Central memory CD8-positive, alpha-beta T cell (primary cell): ENCODE data around the gene ZBTB44.
"Not testable (repeated sequence)": the region's sequence is repeated elsewhere in the genome, so short reads cannot be mapped to it uniquely, and the experiment has no call there.

Source experiments
- ATAC-seq: fragments of 150-1000 bp; cut with Tn5 transposase; replicated peaks from 2 replicates; pipeline ENCODE4 v1.10.0; 2022; ENCODE audit warnings: mild to moderate bottlenecking, moderate FRiP score, moderate number of reproducible peaks; ENCODE audit not compliant: poor library complexity, severe bottlenecking; ENCODE audit errors: extremely low read depth
- DNase-seq, 2 donors: peaks; one replicate each; pipeline ENCODE4 v3.0.0; 2021; ENCODE audit warnings: low spot score in 2 of 2
- H3K27ac Mint-ChIP-seq: one replicate; pipeline ENCODE4 v1.8.0; 2022; ENCODE audit warnings: low read depth, mild to moderate bottlenecking, moderate library complexity, mixed read lengths
- H3K27me3 Mint-ChIP-seq: one replicate; pipeline ENCODE4 v1.8.0; 2022; ENCODE audit warnings: mixed read lengths
- H3K36me3 Mint-ChIP-seq: one replicate; pipeline ENCODE4 v1.8.0; 2022; ENCODE audit warnings: mild to moderate bottlenecking, moderate library complexity, mixed read lengths; ENCODE audit not compliant: insufficient read depth
- H3K4me1 Mint-ChIP-seq: one replicate; pipeline ENCODE4 v1.8.0; 2022; ENCODE audit warnings: mixed read lengths
- H3K4me3 Mint-ChIP-seq: one replicate; pipeline ENCODE4 v1.8.0; 2022; ENCODE audit warnings: mild to moderate bottlenecking, moderate library complexity, mixed read lengths
- H3K9me3 Mint-ChIP-seq: one replicate; pipeline ENCODE4 v1.8.0; 2022; ENCODE audit warnings: mixed read lengths

Gene ZBTB44

GRCh38 chr11:130301002-130301401 lies 13.7 kb downstream of the ZBTB44 start:
- Mint-ChIP-seq H3K27me3 (no peaks in the 10 kb centered on the region), H3K36me3 (peaks cover 10% of the 10 kb centered on the region), H3K4me1 (peaks cover 47% of the 10 kb centered on the region), H3K27ac (peak overlapping the region; percentile 2), H3K4me3 (no peak overlapping the region), H3K9me3 (peaks cover 5% of the 10 kb centered on the region)
- no peak for DNase-seq
- no peak for ATAC-seq

DNA sequence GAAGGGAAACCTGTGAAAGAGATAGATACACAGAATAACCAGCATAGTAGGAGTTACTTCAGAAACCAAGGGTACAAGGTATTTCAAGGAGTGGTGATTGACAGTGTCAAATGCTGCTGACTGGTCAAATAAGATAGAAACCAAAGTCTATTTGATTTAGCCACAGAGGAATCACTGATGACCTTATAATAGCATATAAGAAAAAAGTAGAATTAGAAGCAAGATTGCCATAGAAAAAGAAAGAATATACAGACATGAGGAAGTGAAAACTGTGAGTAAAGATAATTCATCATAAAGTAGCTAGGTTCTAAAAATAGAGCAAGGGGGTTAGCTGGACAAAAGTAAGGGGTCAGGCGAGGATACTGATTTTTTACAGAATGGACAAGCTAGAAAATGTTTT lies 14.2 kb downstream of the ZBTB44 start:
- Mint-ChIP-seq H3K9me3 (peaks cover 5% of the 10 kb centered on the region), H3K4me1 (peaks cover 45% of the 10 kb centered on the region), H3K36me3 (peaks cover 10% of the 10 kb centered on the region), H3K27me3 (no peaks in the 10 kb centered on the region), H3K4me3 (no peak overlapping the region), H3K27ac (peak overlapping the region; percentile 2)
- ATAC-seq = no peak
- no peak for DNase-seq

- ATAC-seq = no peak
- Mint-ChIP-seq H3K4me3 (no peak overlapping the region), H3K27me3 (no peaks in the 10 kb centered on the region), H3K36me3 (peaks cover 13% of the 10 kb centered on the region), H3K27ac (no peak overlapping the region), H3K9me3 (peaks cover 3% of the 10 kb centered on the region), H3K4me1 (peaks cover 44% of the 10 kb centered on the region)
- DNase-seq = no peak
These were observed 14.7 kb downstream of the ZBTB44 start for GRCh38 chr11:130299978-130300377.

DNA sequence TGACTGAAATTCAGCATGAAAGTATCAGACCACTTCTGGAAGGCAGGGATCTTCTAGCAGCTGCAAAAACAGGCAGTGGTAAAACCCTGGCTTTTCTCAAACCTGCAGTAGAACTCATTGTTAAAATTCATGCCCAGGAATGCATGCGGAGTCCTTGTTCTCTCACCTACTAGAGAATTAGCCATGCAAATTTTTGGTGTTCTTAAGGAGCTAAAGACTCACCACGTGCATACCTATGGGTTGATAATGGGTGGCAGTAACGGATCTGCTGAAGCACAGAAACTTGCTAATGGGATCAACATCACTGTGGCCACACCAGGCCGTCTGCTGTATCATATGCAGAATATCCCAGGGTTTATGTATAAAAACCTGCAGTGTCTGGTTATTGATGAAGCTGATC lies 19.1 kb downstream of the ZBTB44 start:
- Mint-ChIP-seq H3K27ac (peak overlapping the region; percentile 10), H3K36me3 (peaks cover 8% of the 10 kb centered on the region), H3K4me3 (no peak overlapping the region), H3K27me3 (no peaks in the 10 kb centered on the region), H3K4me1 (peaks cover 37% of the 10 kb centered on the region), H3K9me3 (no peaks in the 10 kb centered on the region)
- ATAC-seq (no peak), DNase-seq (no peak)

DNA sequence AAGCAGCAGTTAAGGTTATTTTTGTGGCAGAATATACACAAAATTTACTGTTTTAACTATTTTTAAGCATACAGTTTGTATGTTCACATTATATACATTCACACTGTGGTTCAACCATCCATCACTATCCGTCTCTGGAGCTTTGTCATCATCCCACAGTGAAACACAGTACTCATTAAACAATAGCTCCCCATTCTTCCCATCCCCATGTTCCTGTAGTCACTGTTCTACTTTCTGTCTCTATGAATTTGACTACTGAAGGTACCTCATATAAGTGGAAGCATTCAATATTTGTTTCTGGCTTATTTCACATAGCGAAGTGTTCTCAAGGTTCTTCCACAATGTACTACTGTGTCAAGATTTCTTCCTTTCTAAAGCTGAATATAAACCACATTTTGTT lies 32.6 kb downstream of the ZBTB44 start:
- no peak overlapping the region for H3K27ac Mint-ChIP-seq
- ATAC-seq (no peak), DNase-seq (no peak)
- no peaks in the 10 kb centered on the region for H3K27me3 Mint-ChIP-seq
- H3K36me3 Mint-ChIP-seq = peaks cover 2% of the 10 kb centered on the region
- peaks cover 38% of the 10 kb centered on the region for H3K4me1 Mint-ChIP-seq
- peaks cover 7% of the 10 kb centered on the region for H3K9me3 Mint-ChIP-seq
- H3K4me3 Mint-ChIP-seq = no peak overlapping the region

- H3K9me3 Mint-ChIP-seq, ATAC-seq, H3K4me3 Mint-ChIP-seq, H3K27ac Mint-ChIP-seq, DNase-seq, H3K27me3 Mint-ChIP-seq, H3K36me3 Mint-ChIP-seq: not testable (repeated sequence)
- H3K4me1 Mint-ChIP-seq = peaks cover 34% of the 10 kb centered on the region
These were observed 33.4 kb downstream of the ZBTB44 start for GRCh38 chr11:130281341-130281740.

- H3K27me3 Mint-ChIP-seq = no peaks in the 10 kb centered on the region
These were observed 34.7 kb downstream of the ZBTB44 start for GRCh38 chr11:130279989-130280388.

DNA sequence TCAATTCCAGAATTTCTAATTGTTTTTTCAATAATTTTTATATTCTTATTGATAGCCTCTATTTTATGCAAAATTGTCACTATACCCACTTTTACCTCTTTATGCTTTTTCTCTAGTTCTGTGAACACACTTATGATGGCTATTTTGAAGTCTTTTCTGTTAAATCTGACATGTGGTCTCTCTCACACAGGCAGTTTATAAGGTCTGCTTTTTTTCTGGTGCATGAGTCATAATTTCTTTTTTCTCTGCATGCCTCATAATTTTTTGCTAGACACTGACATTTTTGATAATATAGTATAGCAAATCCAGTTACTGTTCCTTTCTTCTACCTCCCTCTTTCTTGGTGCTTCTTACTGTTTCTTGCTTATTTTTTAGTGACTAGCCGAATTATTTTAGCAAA lies 36.0 kb downstream of the ZBTB44 start:
- peaks cover 7% of the 10 kb centered on the region for H3K9me3 Mint-ChIP-seq
- no peak overlapping the region for H3K4me3 Mint-ChIP-seq
- peak overlapping the region; percentile 8 for H3K27ac Mint-ChIP-seq
- DNase-seq (no peak), ATAC-seq (no peak)
- peaks cover 4% of the 10 kb centered on the region for H3K36me3 Mint-ChIP-seq
- H3K27me3 Mint-ChIP-seq = no peaks in the 10 kb centered on the region
- H3K4me1 Mint-ChIP-seq = peaks cover 28% of the 10 kb centered on the region

More at GRCh38 chr11:130279989-130280388, 34.7 kb downstream of the ZBTB44 start:
- DNase-seq = no peak
- ATAC-seq = no peak
- Mint-ChIP-seq H3K9me3 (peaks cover 7% of the 10 kb centered on the region), H3K27ac (no peak overlapping the region), H3K4me3 (no peak overlapping the region), H3K4me1 (peaks cover 28% of the 10 kb centered on the region), H3K36me3 (peaks cover 4% of the 10 kb centered on the region)

DNA sequence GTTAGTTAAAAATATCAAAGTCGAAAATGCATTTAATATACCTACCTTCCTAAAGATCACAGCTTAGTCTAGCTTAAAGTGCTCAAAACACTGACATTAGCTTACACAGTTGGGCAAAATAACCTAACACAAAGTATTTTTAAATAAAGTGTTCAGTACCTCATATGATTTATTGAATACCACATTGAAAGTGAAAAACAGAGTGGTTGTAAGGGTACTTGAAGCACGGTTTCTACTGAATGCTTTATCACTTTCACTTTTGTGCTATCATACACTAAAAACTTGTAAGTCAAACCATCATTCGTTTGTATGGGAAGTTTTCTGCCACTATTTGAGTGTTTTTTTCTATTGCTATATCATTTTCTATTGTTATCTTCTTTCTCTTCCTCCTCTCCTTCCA lies 36.6 kb downstream of the ZBTB44 start:
- Mint-ChIP-seq H3K4me3 (no peak overlapping the region), H3K27ac (peak overlapping the region; percentile 64), H3K36me3 (peaks cover 4% of the 10 kb centered on the region), H3K4me1 (peaks cover 28% of the 10 kb centered on the region), H3K9me3 (peaks cover 7% of the 10 kb centered on the region), H3K27me3 (no peaks in the 10 kb centered on the region)
- no peak for ATAC-seq
- no peak for DNase-seq

GRCh38 chr11:130272336-130272735 lies 42.4 kb downstream of the ZBTB44 start:
- H3K27me3 Mint-ChIP-seq = no peaks in the 10 kb centered on the region
- H3K9me3 Mint-ChIP-seq = no peaks in the 10 kb centered on the region
- DNase-seq (no peak), ATAC-seq (no peak)
- no peak overlapping the region for H3K27ac Mint-ChIP-seq
- no peak overlapping the region for H3K4me3 Mint-ChIP-seq
- peaks cover 12% of the 10 kb centered on the region for H3K36me3 Mint-ChIP-seq
- H3K4me1 Mint-ChIP-seq = peaks cover 10% of the 10 kb centered on the region

GRCh38 chr11:130269326-130269943 lies 45.3 kb downstream of the ZBTB44 start:
- Mint-ChIP-seq H3K4me1 (peaks cover 25% of the 10 kb centered on the region), H3K27me3 (no peaks in the 10 kb centered on the region), H3K27ac (no peak overlapping the region), H3K36me3 (peaks cover 15% of the 10 kb centered on the region), H3K9me3 (no peaks in the 10 kb centered on the region), H3K4me3 (no peak overlapping the region)
- DNase-seq (no peak), ATAC-seq (no peak)

- Mint-ChIP-seq H3K36me3 (peaks cover 19% of the 10 kb centered on the region), H3K27ac (no peak overlapping the region), H3K4me1 (peaks cover 40% of the 10 kb centered on the region), H3K4me3 (no peak overlapping the region), H3K9me3 (peaks cover 5% of the 10 kb centered on the region), H3K27me3 (no peaks in the 10 kb centered on the region)
- DNase-seq (no peak), ATAC-seq (no peak)
These were observed 51.4 kb downstream of the ZBTB44 start for GRCh38 chr11:130263351-130263750.

- no peak for DNase-seq
- no peak for ATAC-seq
- H3K27ac Mint-ChIP-seq = peak overlapping the region; percentile 57
- H3K36me3 Mint-ChIP-seq = peaks cover 13% of the 10 kb centered on the region
- H3K9me3 Mint-ChIP-seq = peaks cover 5% of the 10 kb centered on the region
- H3K4me1 Mint-ChIP-seq = peaks cover 48% of the 10 kb centered on the region
- H3K4me3 Mint-ChIP-seq = no peak overlapping the region
- no peaks in the 10 kb centered on the region for H3K27me3 Mint-ChIP-seq
These were observed 52.3 kb downstream of the ZBTB44 start for GRCh38 chr11:130262424-130262823.
